HepG2 (cell line): ENCODE measurements around the gene MYH7B. TPM values are rescaled to one million over a fixed set of nuclear protein-coding genes. Genes with fewer than 3 reads are reported as not detected.
A peak's percentile ranks its signal among the peaks of the same experiment; 100 is the strongest.

Source experiments
- ATF4 ChIP-seq, 2 experiments: fragments of 450-650 bp in 1 of 2; sonication (generic) in 1 of 2; formaldehyde crosslinking; IDR thresholded peaks; 2 replicates each; pipeline versions ENCODE4 v1.5.0 to v1.8.0; 2020 to 2022; ENCODE audit warnings: mild to moderate bottlenecking in 1 of 2, missing genetic modification reagents in 1 of 2
- BHLHE40 ChIP-seq: IDR thresholded peaks from 2 replicates; pipeline ENCODE4 v1.6.1; 2011; ENCODE audit warnings: low read length, improper control_type of control experiment
- CBFB ChIP-seq: sonication (generic); formaldehyde crosslinking; IDR thresholded peaks from 2 replicates; pipeline ENCODE4 v1.4.0; 2020; ENCODE audit warnings: missing genetic modification reagents
- CHD4 ChIP-seq: fragments of 200-600 bp; sonication (generic); IDR thresholded peaks from 2 replicates; pipeline ENCODE4 v1.7.0; 2017; ENCODE audit warnings: mild to moderate bottlenecking, low read length, borderline replicate concordance
- E2F2 ChIP-seq: sonication (generic); formaldehyde crosslinking; IDR thresholded peaks from 2 replicates; pipeline ENCODE4 v1.4.0; 2020; ENCODE audit warnings: missing genetic modification reagents, borderline replicate concordance
- GTF2F1 ChIP-seq: fragments of 150-350 bp; IDR thresholded peaks from 2 replicates; pipeline ENCODE4 v1.6.1; 2014; ENCODE audit warnings: low read length
- ISL2 ChIP-seq: sonication (generic); formaldehyde crosslinking; IDR thresholded peaks from 2 replicates; pipeline ENCODE4 v1.5.0; 2020; ENCODE audit warnings: missing genetic modification reagents
- KDM2A ChIP-seq: sonication (generic); formaldehyde crosslinking; IDR thresholded peaks from 2 replicates; pipeline ENCODE4 v1.4.0; 2020; ENCODE audit warnings: low read depth, missing genetic modification reagents, borderline replicate concordance
- KMT2B ChIP-seq: IDR thresholded peaks from 2 replicates; pipeline ENCODE4 v1.6.1; 2016; ENCODE audit warnings: missing genetic modification reagents, missing compliant biosample characterization
- MYC ChIP-seq: sonication (generic); formaldehyde crosslinking; IDR thresholded peaks from 2 replicates; pipeline ENCODE4 v1.9.0; 2021; ENCODE audit warnings: missing genetic modification reagents, borderline replicate concordance
- NFATC3 ChIP-seq: sonication (generic); formaldehyde crosslinking; IDR thresholded peaks from 2 replicates; pipeline ENCODE4 v1.5.1; 2020; ENCODE audit warnings: mild to moderate bottlenecking, missing genetic modification reagents
- PHF5A ChIP-seq: IDR thresholded peaks from one replicate; pipeline ENCODE4 v1.6.1; 2018; ENCODE audit warnings: low read depth, missing genetic modification reagents; ENCODE audit not compliant: unreplicated experiment
- RELA ChIP-seq: sonication (generic); formaldehyde crosslinking; IDR thresholded peaks from 2 replicates; pipeline ENCODE4 v1.4.0; 2020; ENCODE audit warnings: missing genetic modification reagents
- SP4 ChIP-seq: sonication (generic); formaldehyde crosslinking; IDR thresholded peaks from 2 replicates; pipeline ENCODE4 v1.8.1; 2023; ENCODE audit warnings: mild to moderate bottlenecking, missing genetic modification reagents
- ZNF17 ChIP-seq: sonication (generic); formaldehyde crosslinking; IDR thresholded peaks from 2 replicates; pipeline ENCODE4 v1.5.0; 2020; ENCODE audit warnings: mild to moderate bottlenecking, missing genetic modification reagents
- ZNF253 ChIP-seq: sonication (generic); formaldehyde crosslinking; IDR thresholded peaks from 2 replicates; pipeline ENCODE4 v1.8.0; 2022; ENCODE audit warnings: mild to moderate bottlenecking, missing genetic modification reagents, borderline replicate concordance
- ZNF460 ChIP-seq: sonication (generic); formaldehyde crosslinking; IDR thresholded peaks from 2 replicates; pipeline ENCODE4 v1.5.1; 2020; ENCODE audit warnings: missing genetic modification reagents, mild to moderate bottlenecking, borderline replicate concordance
- ZNF530 ChIP-seq: sonication (generic); formaldehyde crosslinking; IDR thresholded peaks from 2 replicates; pipeline ENCODE4 v1.5.0; 2020; ENCODE audit warnings: low read depth, mild to moderate bottlenecking, missing genetic modification reagents
- polyA plus RNA-seq, 8 experiments: library from polyadenylated mRNA; depleted of rRNA in 3 of 8; stranded (reverse) in 7 of 8; unstranded in 1 of 8; fragments of >200 nt; fragmentation: Illumina TruSeq in 4 of 8; extraction: Trizol in 4 of 8; gene quantifications; 2 replicates each; pipeline versions ENCODE4 v1.2.1 to v1.2.3, GENCODE V29; 2011 to 2016; ENCODE audit warnings: low read depth in 4 of 8, missing spikeins in 1 of 8, mixed read lengths in 1 of 8; ENCODE audit not compliant: insufficient read depth in 1 of 8
- total RNA-seq, 5 experiments: library from RNA; depleted of rRNA; stranded (reverse); fragments of >200 nt; fragmentation: Illumina TruSeq; extraction: Trizol; gene quantifications; 2 replicates each; pipeline ENCODE4 v1.2.3, GENCODE V29; 2016; ENCODE audit warnings: low read depth in 1 of 5
- TF ChIP-seq, protein P1 (sequence below): fragments of 450-650 bp; IDR thresholded peaks from 2 replicates; pipeline ENCODE4 v1.6.1; 2017
- TF ChIP-seq, protein P2 (sequence below), 2 experiments: sonication (generic) in 1 of 2; formaldehyde crosslinking in 1 of 2; IDR thresholded peaks; 2 replicates each; pipeline versions ENCODE4 v1.5.1 to v1.6.1; 2011 to 2020; ENCODE audit warnings: borderline replicate concordance in 1 of 2, low read depth in 1 of 2, low read length in 1 of 2, mild to moderate bottlenecking in 1 of 2, missing genetic modification reagents in 1 of 2, moderate library complexity in 1 of 2
- TF ChIP-seq, protein P3 (sequence below): sonication (generic); formaldehyde crosslinking; IDR thresholded peaks from 2 replicates; pipeline ENCODE4 v1.5.1; 2020; ENCODE audit warnings: missing genetic modification reagents, mild to moderate bottlenecking, borderline replicate concordance

MYH7B gene
- total and polyA plus RNA-seq, 2 of the 13 experiments (the other 11 are each of a cell fraction or from before 2014, with no cell fraction given): 0.05 to 0.20 TPM

DNA sequence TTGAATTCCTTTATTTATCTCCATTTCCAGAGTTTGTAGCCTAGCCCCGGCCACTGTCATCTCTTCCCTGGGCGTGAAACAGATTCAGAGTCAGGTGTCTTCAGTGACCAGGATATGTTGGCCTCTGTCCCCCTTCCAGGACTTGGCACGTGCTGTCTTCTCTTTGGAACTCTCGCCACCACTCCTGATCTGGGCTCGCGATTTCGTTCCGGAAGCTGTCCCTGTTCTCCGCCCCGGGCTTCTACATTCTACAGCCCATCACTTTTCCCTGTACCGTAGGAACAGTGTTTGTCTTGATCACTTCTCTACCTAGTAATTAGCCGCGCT is 801 bp upstream of the MYH7B start (continued):
- TF ChIP-seq SP4 (CRISPR knock-in tag) (no peak), RELA (CRISPR knock-in tag) (no peak), KMT2B (no peak), MYC (CRISPR knock-in tag) (peak; percentile 8; the same call in 1 of the 2 replicates), E2F2 (CRISPR knock-in tag) (no peak), PHF5A (CRISPR knock-in tag) (no peak), CHD4 (no peak), ISL2 (CRISPR knock-in tag) (no peak), NFATC3 (CRISPR knock-in tag) (no peak), CBFB (CRISPR knock-in tag) (0 out of 2 replicates have a peak, but pooled peaks have one; percentile 8), ZNF530 (CRISPR knock-in tag) (no peak; the same call in 1 of the 2 replicates), KDM2A (CRISPR knock-in tag) (no peak), ZNF17 (CRISPR knock-in tag) (no peak), ATF4 (CRISPR knock-in tag; IDR thresholded peaks at IDR 0.05) (peak in 1 of 2 experiments; percentile 48; a peak in 1 of 4 replicates), BHLHE40 (peak; percentile 90), GTF2F1 (no peak), ZNF253 (CRISPR knock-in tag) (no peak), ZNF460 (CRISPR knock-in tag) (no peak)
- TF ChIP-seq, protein P1, sequence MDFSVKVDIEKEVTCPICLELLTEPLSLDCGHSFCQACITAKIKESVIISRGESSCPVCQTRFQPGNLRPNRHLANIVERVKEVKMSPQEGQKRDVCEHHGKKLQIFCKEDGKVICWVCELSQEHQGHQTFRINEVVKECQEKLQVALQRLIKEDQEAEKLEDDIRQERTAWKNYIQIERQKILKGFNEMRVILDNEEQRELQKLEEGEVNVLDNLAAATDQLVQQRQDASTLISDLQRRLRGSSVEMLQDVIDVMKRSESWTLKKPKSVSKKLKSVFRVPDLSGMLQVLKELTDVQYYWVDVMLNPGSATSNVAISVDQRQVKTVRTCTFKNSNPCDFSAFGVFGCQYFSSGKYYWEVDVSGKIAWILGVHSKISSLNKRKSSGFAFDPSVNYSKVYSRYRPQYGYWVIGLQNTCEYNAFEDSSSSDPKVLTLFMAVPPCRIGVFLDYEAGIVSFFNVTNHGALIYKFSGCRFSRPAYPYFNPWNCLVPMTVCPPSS: no peak
- TF ChIP-seq, protein P2, sequence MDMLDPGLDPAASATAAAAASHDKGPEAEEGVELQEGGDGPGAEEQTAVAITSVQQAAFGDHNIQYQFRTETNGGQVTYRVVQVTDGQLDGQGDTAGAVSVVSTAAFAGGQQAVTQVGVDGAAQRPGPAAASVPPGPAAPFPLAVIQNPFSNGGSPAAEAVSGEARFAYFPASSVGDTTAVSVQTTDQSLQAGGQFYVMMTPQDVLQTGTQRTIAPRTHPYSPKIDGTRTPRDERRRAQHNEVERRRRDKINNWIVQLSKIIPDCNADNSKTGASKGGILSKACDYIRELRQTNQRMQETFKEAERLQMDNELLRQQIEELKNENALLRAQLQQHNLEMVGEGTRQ (IDR thresholded peaks at IDR 0.05; ENCODE audit: low read depth, low read length): no peak
- TF ChIP-seq, protein P2 (CRISPR knock-in tag; IDR thresholded peaks at IDR 0.05; ENCODE audit: borderline replicate concordance): peak; percentile 62; the same call in 1 of the 2 replicates
- TF ChIP-seq, protein P3, sequence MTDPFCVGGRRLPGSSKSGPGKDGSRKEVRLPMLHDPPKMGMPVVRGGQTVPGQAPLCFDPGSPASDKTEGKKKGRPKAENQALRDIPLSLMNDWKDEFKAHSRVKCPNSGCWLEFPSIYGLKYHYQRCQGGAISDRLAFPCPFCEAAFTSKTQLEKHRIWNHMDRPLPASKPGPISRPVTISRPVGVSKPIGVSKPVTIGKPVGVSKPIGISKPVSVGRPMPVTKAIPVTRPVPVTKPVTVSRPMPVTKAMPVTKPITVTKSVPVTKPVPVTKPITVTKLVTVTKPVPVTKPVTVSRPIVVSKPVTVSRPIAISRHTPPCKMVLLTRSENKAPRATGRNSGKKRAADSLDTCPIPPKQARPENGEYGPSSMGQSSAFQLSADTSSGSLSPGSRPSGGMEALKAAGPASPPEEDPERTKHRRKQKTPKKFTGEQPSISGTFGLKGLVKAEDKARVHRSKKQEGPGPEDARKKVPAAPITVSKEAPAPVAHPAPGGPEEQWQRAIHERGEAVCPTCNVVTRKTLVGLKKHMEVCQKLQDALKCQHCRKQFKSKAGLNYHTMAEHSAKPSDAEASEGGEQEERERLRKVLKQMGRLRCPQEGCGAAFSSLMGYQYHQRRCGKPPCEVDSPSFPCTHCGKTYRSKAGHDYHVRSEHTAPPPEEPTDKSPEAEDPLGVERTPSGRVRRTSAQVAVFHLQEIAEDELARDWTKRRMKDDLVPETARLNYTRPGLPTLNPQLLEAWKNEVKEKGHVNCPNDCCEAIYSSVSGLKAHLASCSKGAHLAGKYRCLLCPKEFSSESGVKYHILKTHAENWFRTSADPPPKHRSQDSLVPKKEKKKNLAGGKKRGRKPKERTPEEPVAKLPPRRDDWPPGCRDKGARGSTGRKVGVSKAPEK: 0 out of 2 replicates have a peak, but pooled peaks have one; percentile 16
